GM10266 (cell line): ENCODE results near the gene TMCC1.
"Not testable (repeated sequence)": the region's sequence is repeated elsewhere in the genome, so short reads cannot be mapped to it uniquely, and the experiment has no call there.

Source experiments
- DNase-seq: peaks from one replicate; pipeline ENCODE4 v3.0.0; 2012; ENCODE audit errors: extremely low spot score
- TF ChIP-seq, protein P1 (sequence below): IDR thresholded peaks from 2 replicates; pipeline ENCODE4 v1.5.1; 2012; ENCODE audit warnings: mild to moderate bottlenecking, low read depth; ENCODE audit not compliant: control insufficient read depth, insufficient read depth; ENCODE audit errors: missing control alignments

Gene TMCC1

DNA sequence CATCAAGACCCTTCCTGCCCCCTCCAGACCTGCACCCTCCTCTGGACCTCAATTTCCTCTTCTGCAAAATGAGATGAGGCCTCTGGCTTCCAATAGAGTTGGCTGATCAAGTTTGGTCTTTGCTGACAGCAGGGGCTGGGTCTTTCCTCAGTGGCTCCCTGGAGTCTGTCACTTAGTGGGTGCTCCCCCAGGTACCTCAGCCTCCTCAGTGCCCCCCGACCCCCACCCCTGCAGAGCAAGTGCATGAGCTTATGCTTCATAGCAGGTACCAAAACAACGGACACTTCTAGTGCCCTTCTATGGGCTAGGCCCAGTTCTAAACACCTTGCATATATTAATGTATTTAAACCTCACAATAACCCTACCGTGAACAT, 280.2 kb downstream of the TMCC1 start:
- no peak for DNase-seq
- TF ChIP-seq, protein P1, sequence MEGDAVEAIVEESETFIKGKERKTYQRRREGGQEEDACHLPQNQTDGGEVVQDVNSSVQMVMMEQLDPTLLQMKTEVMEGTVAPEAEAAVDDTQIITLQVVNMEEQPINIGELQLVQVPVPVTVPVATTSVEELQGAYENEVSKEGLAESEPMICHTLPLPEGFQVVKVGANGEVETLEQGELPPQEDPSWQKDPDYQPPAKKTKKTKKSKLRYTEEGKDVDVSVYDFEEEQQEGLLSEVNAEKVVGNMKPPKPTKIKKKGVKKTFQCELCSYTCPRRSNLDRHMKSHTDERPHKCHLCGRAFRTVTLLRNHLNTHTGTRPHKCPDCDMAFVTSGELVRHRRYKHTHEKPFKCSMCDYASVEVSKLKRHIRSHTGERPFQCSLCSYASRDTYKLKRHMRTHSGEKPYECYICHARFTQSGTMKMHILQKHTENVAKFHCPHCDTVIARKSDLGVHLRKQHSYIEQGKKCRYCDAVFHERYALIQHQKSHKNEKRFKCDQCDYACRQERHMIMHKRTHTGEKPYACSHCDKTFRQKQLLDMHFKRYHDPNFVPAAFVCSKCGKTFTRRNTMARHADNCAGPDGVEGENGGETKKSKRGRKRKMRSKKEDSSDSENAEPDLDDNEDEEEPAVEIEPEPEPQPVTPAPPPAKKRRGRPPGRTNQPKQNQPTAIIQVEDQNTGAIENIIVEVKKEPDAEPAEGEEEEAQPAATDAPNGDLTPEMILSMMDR: no peak

DNA sequence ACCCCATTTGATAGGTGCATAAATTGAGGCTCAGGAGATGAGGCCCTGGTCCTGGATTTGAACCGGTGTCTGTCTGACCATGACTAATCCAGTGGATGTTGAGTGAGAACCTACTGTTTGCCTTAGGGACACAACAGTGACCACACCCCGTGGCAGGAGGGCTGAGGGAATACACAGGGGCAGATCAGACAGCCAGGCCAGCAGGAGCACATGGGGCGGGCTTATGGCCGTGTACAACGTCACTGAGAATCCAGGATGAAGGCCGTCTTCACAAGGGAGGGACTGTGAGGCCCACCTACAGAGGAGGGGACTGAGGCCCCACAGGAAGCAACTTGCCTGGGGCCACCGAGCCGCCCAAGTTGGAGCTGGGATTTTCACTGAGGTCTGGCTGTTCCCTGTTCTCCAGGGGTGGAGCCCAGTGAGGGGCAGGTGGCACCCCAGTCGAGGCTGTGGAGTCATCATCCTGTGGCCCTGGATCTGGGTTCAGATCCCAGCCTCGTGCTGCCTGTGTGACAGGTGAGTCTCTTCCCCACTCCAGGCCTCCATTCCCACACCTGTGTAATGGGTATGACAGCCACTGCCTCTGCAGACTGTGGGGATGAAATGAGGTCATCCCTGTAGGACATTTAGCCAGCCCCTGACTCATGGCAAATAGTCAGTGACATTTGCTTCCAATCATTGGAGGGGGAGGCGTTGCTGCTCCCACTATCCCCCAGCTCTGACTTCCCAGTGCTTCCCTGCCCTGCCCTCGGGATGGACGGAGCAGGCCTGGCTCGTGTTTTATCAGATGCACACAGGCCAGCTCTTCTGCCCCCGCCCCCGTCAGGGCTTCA, 280.8 kb downstream of the TMCC1 start:
- no peak for DNase-seq
- TF ChIP-seq, protein P1: no peak

DNA sequence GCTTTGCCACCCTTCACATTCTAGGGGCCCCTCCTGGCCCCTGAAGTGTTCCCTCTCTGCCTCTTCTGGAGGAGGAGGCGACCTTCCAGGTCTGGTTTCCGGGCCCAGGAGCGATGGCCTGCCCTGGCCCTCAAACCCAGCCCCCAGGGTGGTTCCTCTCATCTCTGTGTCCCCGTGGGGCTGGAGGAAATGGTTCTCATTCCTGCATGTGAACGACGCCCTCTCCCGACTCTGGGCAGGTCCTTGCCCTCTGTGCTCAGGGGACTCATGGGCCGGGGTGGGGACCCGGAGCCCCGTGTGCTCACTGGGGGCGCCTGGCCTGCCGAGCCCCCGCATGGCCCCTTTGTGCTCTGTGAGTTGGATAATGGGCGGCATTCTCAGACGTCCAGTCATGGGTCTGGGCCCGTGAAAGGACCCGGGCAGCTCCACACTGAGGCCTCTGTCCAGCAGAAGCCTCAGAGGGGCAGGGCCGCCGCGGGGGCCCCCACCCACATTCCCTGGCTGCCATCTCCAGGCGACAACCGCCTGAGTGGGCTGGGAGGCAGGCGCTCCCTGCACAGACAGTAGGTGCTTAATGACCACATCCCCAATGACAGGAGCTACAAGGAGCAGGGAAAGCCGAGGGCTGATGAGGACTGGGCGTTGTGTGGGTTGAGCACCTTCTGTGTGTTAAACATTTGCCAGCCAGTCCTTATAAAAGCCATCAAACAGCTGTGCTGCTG, 281.5 kb downstream of the TMCC1 start:
- TF ChIP-seq, protein P1: no peak
- DNase-seq: no peak

DNA sequence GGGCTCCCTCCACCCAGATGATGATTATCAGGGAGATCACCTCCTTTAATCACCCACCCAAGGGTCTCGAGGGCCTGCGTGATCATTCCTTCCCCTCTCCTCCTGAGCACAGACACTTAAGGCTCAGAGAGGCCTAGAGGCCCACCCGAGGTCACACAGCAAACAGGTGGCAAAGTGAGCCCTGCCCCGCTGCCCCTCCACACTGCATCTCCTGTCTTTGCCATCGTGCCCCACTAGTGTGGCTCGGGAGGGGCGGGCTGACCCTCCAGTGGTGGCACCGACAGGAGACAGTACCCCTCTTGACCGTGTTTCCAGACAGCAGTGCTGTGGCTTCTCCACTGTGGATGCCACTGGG, 282.1 kb downstream of the TMCC1 start:
- TF ChIP-seq, protein P1: no peak
- DNase-seq: no peak

DNA sequence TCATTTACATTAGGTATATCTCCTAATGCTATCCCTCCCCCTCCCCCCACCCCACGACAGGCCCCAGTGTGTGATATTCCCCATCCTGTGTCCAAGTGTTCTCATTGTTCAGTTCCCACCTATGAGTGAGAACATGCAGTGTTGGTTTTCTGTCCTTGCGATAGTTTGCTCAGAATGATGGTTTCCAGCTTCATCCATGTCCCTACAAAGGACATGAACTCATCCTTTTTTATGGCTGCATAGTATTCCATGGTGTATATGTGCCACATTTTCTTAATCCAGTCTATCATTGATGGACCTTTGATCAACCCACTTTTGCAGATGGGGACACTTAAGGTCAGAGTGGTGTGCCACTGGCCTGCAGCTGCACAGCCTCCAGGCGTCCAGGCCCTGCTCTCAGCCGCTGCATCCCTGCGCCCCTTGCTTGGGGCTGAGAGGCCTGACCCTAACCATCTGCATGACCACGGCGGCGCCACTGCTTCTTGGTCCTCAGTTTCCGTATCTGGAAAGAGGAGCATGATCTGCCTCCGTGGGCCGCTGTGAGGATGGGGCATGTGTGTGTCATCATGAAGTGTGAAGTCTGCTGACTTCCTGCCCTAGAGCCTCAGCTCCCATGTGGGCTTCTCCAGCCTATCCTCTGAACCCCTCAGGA, 282.6 kb downstream of the TMCC1 start:
- not testable (repeated sequence) for DNase-seq

DNA sequence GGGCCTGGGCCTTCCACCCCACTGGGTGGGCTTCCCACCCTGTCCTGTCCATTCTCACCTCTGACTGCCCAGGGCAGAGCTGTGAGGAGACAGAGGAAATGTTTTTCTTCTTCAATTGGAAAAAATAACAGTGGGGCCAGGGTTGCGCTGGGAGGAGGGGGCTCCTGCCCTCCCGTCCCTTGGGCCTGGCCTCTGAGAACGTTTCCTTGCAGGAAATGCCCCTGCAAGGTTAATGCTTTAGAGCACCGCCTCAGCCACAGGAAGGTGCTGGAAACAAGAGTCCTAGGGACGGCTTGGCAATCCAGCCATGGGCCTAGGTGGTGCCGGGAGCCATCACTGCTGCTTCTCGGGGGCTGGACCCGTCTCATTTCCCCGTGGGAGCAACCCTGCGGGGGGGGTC, 283.2 kb downstream of the TMCC1 start:
- DNase-seq: no peak
- TF ChIP-seq, protein P1: no peak

DNA sequence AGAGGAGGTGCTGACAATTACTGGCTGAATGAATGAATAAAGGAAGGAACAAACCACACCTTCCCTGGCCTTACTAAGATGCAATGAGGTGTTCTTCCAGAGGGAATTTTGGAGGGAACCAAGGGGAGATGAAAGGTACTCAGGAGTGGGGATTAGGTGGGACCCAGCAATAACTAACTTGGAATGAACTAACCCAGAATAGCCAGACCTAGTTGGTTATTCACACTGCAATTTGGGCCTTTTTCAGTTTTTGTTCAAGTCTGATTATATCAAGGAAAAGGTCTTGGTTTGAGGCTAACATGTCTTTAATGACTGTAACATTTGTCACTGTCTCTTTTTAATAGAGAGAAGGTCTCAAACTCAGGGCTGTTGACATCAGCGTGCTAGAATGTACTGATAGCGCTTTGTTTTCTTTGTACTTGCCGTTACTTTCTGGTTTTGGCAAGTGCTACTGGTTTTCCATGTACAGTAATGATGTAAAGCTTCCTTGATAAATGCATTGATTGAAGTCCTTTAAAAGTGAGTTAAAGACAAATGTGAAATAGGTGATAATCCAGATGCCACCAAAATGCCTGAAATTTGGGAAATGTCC, 283.8 kb downstream of the TMCC1 start:
- no peak for DNase-seq

More for the DNA sequence above, 283.8 kb downstream of the TMCC1 start:
- TF ChIP-seq, protein P1: no peak
